Activated CD8-positive, alpha-beta T cell treated with anti-CD3 and anti-CD28 coated beads, Interleukin-2, amount 10 ng/mL, durations not matched to agents 7 days and 5 days (primary cell): ENCODE results near the gene ZNF586. TPM values are rescaled to one million over a fixed set of nuclear protein-coding genes. Genes with fewer than 3 reads are reported as not detected.
"Not testable (repeated sequence)": the region's sequence is repeated elsewhere in the genome, so short reads cannot be mapped to it uniquely, and the experiment has no call there.

ENCODE experiments used
- ATAC-seq: fragments of 150-1000 bp; cut with Tn5 transposase; one replicate; pipeline ENCODE4 v1.10.0; 2021; ENCODE audit warnings: moderate library complexity
- CTCF ChIA-PET: fragments of 350-600 bp; sonication (Branson Sonifier 250); formaldehyde crosslinking; loops from one replicate; lab custom pipeline; 2021; ENCODE audit warnings: antibody characterized with exemption; lab: Charles Lee
- POLR2A ChIA-PET: fragments of 350-600 bp; sonication (Branson Sonifier 250); formaldehyde crosslinking; loops from one replicate; lab custom pipeline; 2021; ENCODE audit warnings: antibody characterized with exemption; lab: Charles Lee
- DNase-seq: peaks from one replicate; pipeline ENCODE4 v3.0.0-alpha.2; 2020
- H3K27ac Mint-ChIP-seq: one replicate; pipeline ENCODE4 v1.8.0; 2021; ENCODE audit warnings: mild to moderate bottlenecking, mixed read lengths
- H3K27me3 Mint-ChIP-seq: one replicate; pipeline ENCODE4 v1.8.0; 2021; ENCODE audit warnings: low read depth, mixed read lengths
- H3K36me3 Mint-ChIP-seq: one replicate; pipeline ENCODE4 v1.8.0; 2021; ENCODE audit warnings: low read depth, mixed read lengths
- H3K4me1 Mint-ChIP-seq: one replicate; pipeline ENCODE4 v1.8.0; 2021; ENCODE audit warnings: low read depth, mixed read lengths
- H3K4me3 Mint-ChIP-seq: one replicate; pipeline ENCODE4 v1.8.0; 2021; ENCODE audit warnings: mild to moderate bottlenecking, mixed read lengths
- H3K9me3 Mint-ChIP-seq: one replicate; pipeline ENCODE4 v1.8.0; 2022; ENCODE audit warnings: mixed read lengths; ENCODE audit not compliant: insufficient read depth
- total RNA-seq, 2 experiments: library from RNA; stranded (reverse); gene quantifications; one replicate each; pipeline ENCODE4 v1.2.3, GENCODE V29; 2021

Gene ZNF586
- total RNA-seq, 2 experiments from 2014 or later: 21.3 to 25.3 TPM

- peaks cover 19% of the 10 kb centered on the region for H3K9me3 Mint-ChIP-seq
- H3K27me3 Mint-ChIP-seq: no peaks in the 10 kb centered on the region
- DNase-seq (no peak), ATAC-seq (no peak)
- no peak overlapping the region for H3K27ac Mint-ChIP-seq
- H3K36me3 Mint-ChIP-seq: peaks cover 80% of the 10 kb centered on the region
- no peaks in the 10 kb centered on the region for H3K4me1 Mint-ChIP-seq
- H3K4me3 Mint-ChIP-seq: no peak overlapping the region
- ChIA-PET POLR2A (no interaction called here), CTCF (no interaction called here)
These were observed 10.4 kb upstream of the ZNF586 start for GRCh38 chr19:57759096-57759495.

- CTCF ChIA-PET: no interaction called here
- DNase-seq: no peak
- H3K27me3 Mint-ChIP-seq: no peaks in the 10 kb centered on the region
- H3K36me3 Mint-ChIP-seq: peaks cover 73% of the 10 kb centered on the region
- POLR2A ChIA-PET: interaction anchor here (0.6 to 1.4 kb wide), 2 partner anchors 9 to 146 kb away, joined by 3 read pairs; no protein-coding TSS in a partner anchor
- peaks cover 39% of the 10 kb centered on the region for H3K4me1 Mint-ChIP-seq
- no peak for ATAC-seq
- no peak overlapping the region for H3K4me3 Mint-ChIP-seq
- peaks cover 32% of the 10 kb centered on the region for H3K9me3 Mint-ChIP-seq
- no peak overlapping the region for H3K27ac Mint-ChIP-seq
These were observed 1.9 kb downstream of the ZNF586 start for GRCh38 chr19:57771417-57771816.

GRCh38 chr19:57773488-57773887 is 4.0 kb downstream of the ZNF586 start:
- H3K4me3 Mint-ChIP-seq: no peak overlapping the region
- ChIA-PET POLR2A (no interaction called here), CTCF (no interaction called here)
- H3K27ac Mint-ChIP-seq: peak overlapping the region; percentile 7
- H3K36me3 Mint-ChIP-seq: peaks cover 82% of the 10 kb centered on the region
- no peak for DNase-seq
- no peak for ATAC-seq
- H3K4me1 Mint-ChIP-seq: peaks cover 39% of the 10 kb centered on the region
- no peaks in the 10 kb centered on the region for H3K27me3 Mint-ChIP-seq
- H3K9me3 Mint-ChIP-seq: peaks cover 40% of the 10 kb centered on the region

- no peak for ATAC-seq
- Mint-ChIP-seq H3K4me1 (peaks cover 18% of the 10 kb centered on the region), H3K9me3 (peaks cover 70% of the 10 kb centered on the region), H3K27ac (no peak overlapping the region), H3K27me3 (no peaks in the 10 kb centered on the region), H3K4me3 (no peak overlapping the region), H3K36me3 (peaks cover 90% of the 10 kb centered on the region)
- POLR2A ChIA-PET: interaction anchor here (0.6 kb wide), 1 partner anchor 42 kb away, joined by 3 read pairs; no protein-coding TSS in a partner anchor
- no peak for DNase-seq
- CTCF ChIA-PET: no interaction called here
These were observed 7.4 kb downstream of the ZNF586 start for GRCh38 chr19:57776764-57777296.

- peaks cover 85% of the 10 kb centered on the region for H3K36me3 Mint-ChIP-seq
- no peak overlapping the region for H3K4me3 Mint-ChIP-seq
- ATAC-seq: no peak
- H3K27me3 Mint-ChIP-seq: no peaks in the 10 kb centered on the region
- peaks cover 66% of the 10 kb centered on the region for H3K9me3 Mint-ChIP-seq
- H3K27ac Mint-ChIP-seq: no peak overlapping the region
- POLR2A ChIA-PET: no interaction called here
- CTCF ChIA-PET: no interaction called here
- H3K4me1 Mint-ChIP-seq: peaks cover 7% of the 10 kb centered on the region
- DNase-seq: no peak
These were observed 8.9 kb downstream of the ZNF586 start for GRCh38 chr19:57778336-57778735.

- no peak overlapping the region for H3K27ac Mint-ChIP-seq
- H3K9me3 Mint-ChIP-seq: peaks cover 60% of the 10 kb centered on the region
- H3K36me3 Mint-ChIP-seq: peaks cover 82% of the 10 kb centered on the region
- no peak for DNase-seq
- H3K27me3 Mint-ChIP-seq: no peaks in the 10 kb centered on the region
- POLR2A ChIA-PET: no interaction called here
- no peak for ATAC-seq
- H3K4me3 Mint-ChIP-seq: no peak overlapping the region
- CTCF ChIA-PET: no interaction called here
- peaks cover 2% of the 10 kb centered on the region for H3K4me1 Mint-ChIP-seq
These were observed 9.9 kb downstream of the ZNF586 start for GRCh38 chr19:57779220-57779845.

- POLR2A ChIA-PET: no interaction called here
- CTCF ChIA-PET: no interaction called here
- no peaks in the 10 kb centered on the region for H3K27me3 Mint-ChIP-seq
These were observed 16.8 kb downstream of the ZNF586 start for GRCh38 chr19:57786286-57786685.

GRCh38 chr19:57786906-57787305 is 17.4 kb downstream of the ZNF586 start:
- H3K9me3 Mint-ChIP-seq: peaks cover 49% of the 10 kb centered on the region
- POLR2A ChIA-PET: no interaction called here
- CTCF ChIA-PET: no interaction called here
- H3K27me3 Mint-ChIP-seq: no peaks in the 10 kb centered on the region
- DNase-seq (no peak), ATAC-seq (no peak)
- peaks cover 18% of the 10 kb centered on the region for H3K4me1 Mint-ChIP-seq
- H3K27ac Mint-ChIP-seq: no peak overlapping the region
- peaks cover 73% of the 10 kb centered on the region for H3K36me3 Mint-ChIP-seq
- H3K4me3 Mint-ChIP-seq: no peak overlapping the region

More at GRCh38 chr19:57786286-57786685, 16.8 kb downstream of the ZNF586 start:
- peaks cover 73% of the 10 kb centered on the region for H3K36me3 Mint-ChIP-seq
- no peak for DNase-seq
- H3K4me3 Mint-ChIP-seq: no peak overlapping the region
- H3K27ac Mint-ChIP-seq: no peak overlapping the region
- H3K4me1 Mint-ChIP-seq: peaks cover 18% of the 10 kb centered on the region
- peaks cover 52% of the 10 kb centered on the region for H3K9me3 Mint-ChIP-seq
- ATAC-seq: no peak

GRCh38 chr19:57788114-57788692 is 18.7 kb downstream of the ZNF586 start:
- Mint-ChIP-seq H3K27me3 (no peaks in the 10 kb centered on the region), H3K4me1 (peaks cover 18% of the 10 kb centered on the region), H3K4me3 (no peak overlapping the region), H3K36me3 (peaks cover 74% of the 10 kb centered on the region), H3K9me3 (peaks cover 45% of the 10 kb centered on the region), H3K27ac (no peak overlapping the region)
- DNase-seq (no peak), ATAC-seq (no peak)
- CTCF ChIA-PET: no interaction called here
- POLR2A ChIA-PET: interaction anchor here (0.6 kb wide), 1 partner anchor 271 kb away, joined by 3 read pairs; the partner anchor contains the start of gene ZNF135

GRCh38 chr19:57789288-57789687 is 19.8 kb downstream of the ZNF586 start:
- CTCF ChIA-PET: no interaction called here
- H3K4me3 Mint-ChIP-seq: no peak overlapping the region
- H3K36me3 Mint-ChIP-seq: peaks cover 77% of the 10 kb centered on the region
- DNase-seq (no peak), ATAC-seq (no peak)
- H3K27me3 Mint-ChIP-seq: no peaks in the 10 kb centered on the region
- H3K9me3 Mint-ChIP-seq: peaks cover 45% of the 10 kb centered on the region
- no peak overlapping the region for H3K27ac Mint-ChIP-seq
- H3K4me1 Mint-ChIP-seq: peaks cover 18% of the 10 kb centered on the region
- POLR2A ChIA-PET: no interaction called here

- DNase-seq, ATAC-seq, H3K4me3 Mint-ChIP-seq, CTCF ChIA-PET, H3K9me3 Mint-ChIP-seq, POLR2A ChIA-PET, H3K27ac Mint-ChIP-seq, H3K27me3 Mint-ChIP-seq: not testable (repeated sequence)
- H3K4me1 Mint-ChIP-seq: peaks cover 12% of the 10 kb centered on the region
- peaks cover 53% of the 10 kb centered on the region for H3K36me3 Mint-ChIP-seq
These were observed 27.1 kb downstream of the ZNF586 start for GRCh38 chr19:57796580-57796979.

GRCh38 chr19:57800696-57801095 is 31.2 kb downstream of the ZNF586 start:
- POLR2A ChIA-PET: interaction anchor here (1.4 kb wide), 1 partner anchor 18 kb away, joined by 7 read pairs; no protein-coding TSS in a partner anchor
- ATAC-seq (no peak), DNase-seq (no peak)
- Mint-ChIP-seq H3K27ac (no peak overlapping the region), H3K4me1 (peaks cover 36% of the 10 kb centered on the region), H3K4me3 (no peak overlapping the region), H3K9me3 (no peaks in the 10 kb centered on the region), H3K27me3 (no peaks in the 10 kb centered on the region), H3K36me3 (peaks cover 51% of the 10 kb centered on the region)
- CTCF ChIA-PET: interaction anchor here (1.5 kb wide), 1 partner anchor 18 kb away, joined by 3 read pairs; no protein-coding TSS in a partner anchor
